Measurements from ENCODE around the gene TUBB3. TPM values are rescaled to one million over a fixed set of nuclear protein-coding genes. Genes with fewer than 3 reads are reported as not detected.
"Not testable (repeated sequence)": the region's sequence is repeated elsewhere in the genome, so short reads cannot be mapped to it uniquely, and the experiment has no call there.

Gene TUBB3
- polyA plus RNA-seq, 10 donors, result 4.5 to 14.5 (median 8.7) TPM

GRCh38 chr16:89962754-89963498, 39.8 kb downstream of the TUBB3 start:
- DNase-seq, result no peak

- no peak for DNase-seq
Observed at GRCh38 chr16:89964201-89964600, 41.1 kb downstream of the TUBB3 start.

- no peak for DNase-seq
Observed at GRCh38 chr16:89965447-89966225, 42.5 kb downstream of the TUBB3 start.

GRCh38 chr16:89966756-89967155, 43.6 kb downstream of the TUBB3 start:
- no peak for DNase-seq

- DNase-seq, result not testable (repeated sequence)
Observed at GRCh38 chr16:89967436-89967835, 44.3 kb downstream of the TUBB3 start.

- not testable (repeated sequence) for DNase-seq
Observed at GRCh38 chr16:89968074-89968473, 44.9 kb downstream of the TUBB3 start.

- DNase-seq, result no peak
Observed at GRCh38 chr16:89969741-89970410, 46.7 kb downstream of the TUBB3 start.

- DNase-seq, result peak in 1 of 3 donors; percentile 9
Observed at GRCh38 chr16:89971495-89972243, 48.5 kb downstream of the TUBB3 start.

- DNase-seq, result peak; percentile 94 to 98 (median 95)
Observed at GRCh38 chr16:89972244-89973234, 49.4 kb downstream of the TUBB3 start.

- no peak for DNase-seq
Observed at GRCh38 chr16:89973235-89973634, 50.1 kb downstream of the TUBB3 start.

GRCh38 chr16:89973654-89974335, 50.7 kb downstream of the TUBB3 start:
- no peak for DNase-seq

GRCh38 chr16:89974870-89975269, 51.7 kb downstream of the TUBB3 start:
- no peak for DNase-seq

GRCh38 chr16:89981414-89981813, 58.3 kb downstream of the TUBB3 start:
- no peak for DNase-seq

- DNase-seq, result peak in 1 of 3 donors; percentile 17
Observed at GRCh38 chr16:89982318-89982717, 59.2 kb downstream of the TUBB3 start.

- no peak for DNase-seq
Observed at GRCh38 chr16:89983536-89983935, 60.4 kb downstream of the TUBB3 start.

GRCh38 chr16:89984216-89984615, 61.1 kb downstream of the TUBB3 start:
- no peak for DNase-seq

GRCh38 chr16:89985219-89985618, 62.1 kb downstream of the TUBB3 start:
- DNase-seq, result no peak
